GM21423 (cell line): ENCODE measurements around the gene OTOL1.

Experiments used
- ATAC-seq: cut with Tn5 transposase; IDR thresholded peaks from one replicate; pipeline ENCODE4 v1.9.1; 2021; ENCODE audit warnings: mild to moderate bottlenecking, moderate library complexity; ENCODE audit not compliant: unreplicated experiment

The OTOL1 gene

GRCh38 chr3:161531930-161532329 is 35.3 kb downstream of the OTOL1 start:
- ATAC-seq = no peak

GRCh38 chr3:161540594-161540993 is 44.0 kb downstream of the OTOL1 start:
- ATAC-seq = peak; percentile 71

GRCh38 chr3:161545824-161546223 is 49.2 kb downstream of the OTOL1 start:
- ATAC-seq = no peak

GRCh38 chr3:161548301-161548700 is 51.7 kb downstream of the OTOL1 start:
- ATAC-seq = no peak

- no peak for ATAC-seq
Measured at GRCh38 chr3:161549261-161549660, 52.7 kb downstream of the OTOL1 start.

- no peak for ATAC-seq
Measured at GRCh38 chr3:161550491-161551195, 54.0 kb downstream of the OTOL1 start.

- no peak for ATAC-seq
Measured at GRCh38 chr3:161551697-161552096, 55.1 kb downstream of the OTOL1 start.

- ATAC-seq = no peak
Measured at GRCh38 chr3:161552984-161553560, 56.5 kb downstream of the OTOL1 start.
